ENCODE data around the gene IGF2R. TPM values are rescaled to one million over a fixed set of nuclear protein-coding genes. Genes with fewer than 3 reads are reported as not detected.

Gene IGF2R
- total and polyA plus RNA-seq, 8 donors, result 2.0 to 70.5 (median 31.5) TPM

DNA sequence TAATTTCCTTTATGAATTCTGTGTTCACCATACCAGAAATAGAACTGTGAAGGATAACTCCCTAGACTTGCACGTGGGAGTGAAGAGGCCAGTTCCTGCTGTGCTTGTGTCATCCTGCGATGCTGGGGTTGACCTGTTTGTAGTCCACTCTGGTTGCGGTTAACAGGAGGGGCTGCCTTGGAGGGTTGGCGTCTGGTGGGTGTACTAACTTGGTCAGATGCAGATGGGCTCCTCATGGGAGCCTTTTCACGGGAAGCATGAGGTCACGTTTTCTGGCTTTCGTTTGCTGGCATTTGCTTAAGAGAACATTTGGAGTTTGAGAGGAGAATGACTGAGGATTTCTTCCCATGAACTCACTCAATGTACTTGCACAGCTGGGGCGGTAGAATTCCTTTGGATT lies 41.2 kb downstream of the IGF2R start:
- DNase-seq, result peak in 1 of 2 donors; percentile 77
- no peak for TF ChIP-seq POLR2AphosphoS5 (IDR thresholded peaks at IDR 0.05)
- no peak for TF ChIP-seq EP300 (IDR thresholded peaks at IDR 0.05)
- no peak for TF ChIP-seq POLR2A (IDR thresholded peaks at IDR 0.05)
- TF ChIP-seq, protein P1, sequence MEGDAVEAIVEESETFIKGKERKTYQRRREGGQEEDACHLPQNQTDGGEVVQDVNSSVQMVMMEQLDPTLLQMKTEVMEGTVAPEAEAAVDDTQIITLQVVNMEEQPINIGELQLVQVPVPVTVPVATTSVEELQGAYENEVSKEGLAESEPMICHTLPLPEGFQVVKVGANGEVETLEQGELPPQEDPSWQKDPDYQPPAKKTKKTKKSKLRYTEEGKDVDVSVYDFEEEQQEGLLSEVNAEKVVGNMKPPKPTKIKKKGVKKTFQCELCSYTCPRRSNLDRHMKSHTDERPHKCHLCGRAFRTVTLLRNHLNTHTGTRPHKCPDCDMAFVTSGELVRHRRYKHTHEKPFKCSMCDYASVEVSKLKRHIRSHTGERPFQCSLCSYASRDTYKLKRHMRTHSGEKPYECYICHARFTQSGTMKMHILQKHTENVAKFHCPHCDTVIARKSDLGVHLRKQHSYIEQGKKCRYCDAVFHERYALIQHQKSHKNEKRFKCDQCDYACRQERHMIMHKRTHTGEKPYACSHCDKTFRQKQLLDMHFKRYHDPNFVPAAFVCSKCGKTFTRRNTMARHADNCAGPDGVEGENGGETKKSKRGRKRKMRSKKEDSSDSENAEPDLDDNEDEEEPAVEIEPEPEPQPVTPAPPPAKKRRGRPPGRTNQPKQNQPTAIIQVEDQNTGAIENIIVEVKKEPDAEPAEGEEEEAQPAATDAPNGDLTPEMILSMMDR (IDR thresholded peaks at IDR 0.05), result no peak
- no peaks in the 10 kb centered on the region for H3K9me3 ChIP-seq

GRCh38 chr6:160013987-160014868 lies 45.3 kb downstream of the IGF2R start:
- Histone ChIP-seq H3K4me3 (no peak overlapping the region), H3K4me1 (peaks cover 6 to 13% (median 9%) of the 10 kb centered on the region in 4 donors), H3K27me3 (no peaks in the 10 kb centered on the region), H3K9me3 (no peaks in the 10 kb centered on the region), H3K27ac (peak overlapping the region in 3 of 5 donors; percentile 20 to 55 (median 24)), H3K36me3 (peaks cover 6 to 52% (median 50%) of the 10 kb centered on the region in 4 donors)
- intact Hi-C loops (cut with DNase I; ENCODE audit: low total_unique reads), result no loop called here
- peak in 1 of 2 donors; percentile 56 for DNase-seq
- WGBS, 5 donors, result 18 to 52% (median 33%) methylated on average over 4 of the region's 4 CpGs
- TF ChIP-seq POLR2AphosphoS5 (IDR thresholded peaks at IDR 0.05) (peak in 1 of 3 donors; percentile 37), POLR2A (IDR thresholded peaks at IDR 0.05) (no peak)

More for the DNA sequence above, 41.2 kb downstream of the IGF2R start:
- WGBS, 5 donors, result 66 to 86% (median 76%) methylated on average over 8 of the region's 8 CpGs
- Histone ChIP-seq H3K27me3 (no peaks in the 10 kb centered on the region), H3K4me1 (peaks cover 6 to 51% (median 34%) of the 10 kb centered on the region in 4 donors), H3K27ac (no peak overlapping the region), H3K36me3 (peaks cover 6 to 43% (median 38%) of the 10 kb centered on the region in 4 donors), H3K4me3 (no peak overlapping the region)
- intact Hi-C loops (cut with DNase I; ENCODE audit: low total_unique reads), result no loop called here

DNA sequence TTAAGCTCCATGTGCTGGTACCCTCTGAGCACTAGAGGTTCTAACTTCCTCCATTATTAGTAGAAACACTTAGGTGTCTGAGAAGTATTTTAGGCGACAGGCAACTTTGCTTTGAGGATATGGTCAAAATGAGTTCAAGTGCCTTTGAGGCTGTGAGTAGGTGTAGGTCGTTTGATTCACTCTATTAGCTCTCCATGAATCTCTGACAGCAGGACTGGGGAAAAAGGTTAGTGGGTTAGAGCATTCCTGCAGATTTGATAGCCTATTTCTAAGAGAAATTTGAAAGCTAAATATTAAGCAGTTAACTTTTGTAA lies 45.9 kb downstream of the IGF2R start:
- Histone ChIP-seq H3K27ac (no peak overlapping the region), H3K4me3 (no peak overlapping the region), H3K9me3 (no peaks in the 10 kb centered on the region), H3K4me1 (peaks cover 6 to 13% (median 9%) of the 10 kb centered on the region in 4 donors), H3K27me3 (no peaks in the 10 kb centered on the region), H3K36me3 (peaks cover 6 to 50% (median 45%) of the 10 kb centered on the region in 4 donors)
- no peak for TF ChIP-seq POLR2AphosphoS5 (IDR thresholded peaks at IDR 0.05)
- DNase-seq, result no peak
- intact Hi-C loops (cut with DNase I; ENCODE audit: low total_unique reads), result no loop called here
- 66 to 79% (median 70%) methylated on average over 2 of the region's 2 CpGs for WGBS, 5 donors

DNA sequence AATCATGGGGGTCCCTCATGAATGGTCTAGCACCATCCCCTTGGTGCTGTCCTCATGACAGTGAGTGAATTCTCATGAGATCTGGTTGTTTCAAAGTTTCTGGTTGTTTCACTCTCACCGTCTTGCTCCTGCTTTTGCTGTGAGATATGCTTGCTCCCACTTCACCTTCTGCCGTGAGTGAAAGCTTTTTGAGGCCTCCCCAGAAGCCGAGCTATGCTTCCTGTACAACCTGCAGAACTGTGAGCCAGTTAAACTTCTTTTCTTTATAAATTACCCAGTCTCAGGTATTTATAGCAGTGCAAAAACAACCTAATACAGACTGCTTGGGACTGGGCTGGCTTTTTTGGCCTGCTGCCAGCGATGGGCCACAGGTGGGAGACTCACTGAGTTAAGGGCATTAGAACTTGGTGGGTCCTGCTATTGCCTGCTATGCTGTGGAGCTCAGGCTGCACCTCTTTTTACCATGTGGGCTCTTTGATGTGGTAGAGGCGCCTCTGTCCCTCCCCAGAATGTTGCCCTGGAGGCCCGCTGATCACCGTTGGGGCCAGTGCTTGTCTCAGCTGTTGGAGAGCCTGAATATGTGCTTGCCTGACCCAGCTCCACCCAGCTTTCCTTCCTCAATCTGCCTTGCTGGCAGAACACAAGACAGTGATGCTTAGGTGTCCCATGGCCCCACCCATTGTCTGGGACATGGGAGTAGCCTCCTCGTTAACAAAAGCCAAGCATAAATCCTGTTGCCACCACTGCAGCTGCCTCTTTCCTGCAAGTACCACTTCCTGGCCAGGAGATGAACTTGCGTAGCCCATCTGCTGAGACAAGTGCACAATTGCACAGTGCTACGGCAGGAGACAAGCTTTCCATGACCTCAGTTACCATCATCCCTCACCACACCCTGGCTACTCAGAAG lies 47.1 kb downstream of the IGF2R start:
- no peak for DNase-seq
- intact Hi-C loops (cut with DNase I; ENCODE audit: low total_unique reads), result no loop called here
- WGBS, 5 donors, result 79 to 91% (median 86%) methylated on average over 10 of the region's 10 CpGs

More for the DNA sequence above, 47.1 kb downstream of the IGF2R start:
- Histone ChIP-seq H3K36me3 (peaks cover 4 to 38% (median 33%) of the 10 kb centered on the region in 4 donors), H3K27ac (no peak overlapping the region), H3K4me1 (peaks cover 6 to 13% (median 9%) of the 10 kb centered on the region in 4 donors), H3K27me3 (no peaks in the 10 kb centered on the region), H3K4me3 (no peak overlapping the region), H3K9me3 (no peaks in the 10 kb centered on the region)
- TF ChIP-seq POLR2A (IDR thresholded peaks at IDR 0.05), result no peak
- TF ChIP-seq, protein P1 (IDR thresholded peaks at IDR 0.05), result no peak
- TF ChIP-seq POLR2AphosphoS5 (IDR thresholded peaks at IDR 0.05), result no peak
- TF ChIP-seq EP300 (IDR thresholded peaks at IDR 0.05), result no peak

All from stomach (tissue), 9 donors.